Globus pallidus (tissue), 1 donor: ENCODE measurements around the gene UVRAG.

Experiments
- DNase-seq: peaks from one replicate; pipeline ENCODE4 v3.0.0-alpha.2; 2015; ENCODE audit warnings: low spot score

Gene UVRAG

GRCh38 chr11:76169473-76169896 lies 354.5 kb downstream of the UVRAG start:
- DNase-seq: no peak

DNA sequence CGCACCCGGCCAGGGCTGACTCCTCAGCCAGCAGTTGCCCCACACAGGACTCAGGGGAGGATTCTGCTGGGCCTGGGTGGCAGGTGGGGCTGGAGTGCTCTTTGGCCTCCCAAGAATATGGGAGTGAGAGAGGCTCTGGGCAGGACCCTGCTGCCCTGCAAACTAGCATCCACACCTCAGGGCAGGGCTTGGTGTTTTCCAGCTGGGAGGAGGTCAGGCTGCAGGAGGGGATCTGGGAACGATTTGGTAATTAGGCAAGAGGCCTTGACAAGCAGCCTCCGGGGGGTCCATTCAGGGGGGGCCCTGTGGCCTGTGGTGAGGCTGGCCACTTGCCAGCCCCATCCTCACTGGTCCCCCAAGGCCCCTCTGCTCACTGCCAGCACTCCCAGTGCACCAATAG lies 355.5 kb downstream of the UVRAG start:
- no peak for DNase-seq

GRCh38 chr11:76172583-76172982 lies 357.6 kb downstream of the UVRAG start:
- DNase-seq: no peak

GRCh38 chr11:76173663-76174062 lies 358.7 kb downstream of the UVRAG start:
- DNase-seq: no peak

DNA sequence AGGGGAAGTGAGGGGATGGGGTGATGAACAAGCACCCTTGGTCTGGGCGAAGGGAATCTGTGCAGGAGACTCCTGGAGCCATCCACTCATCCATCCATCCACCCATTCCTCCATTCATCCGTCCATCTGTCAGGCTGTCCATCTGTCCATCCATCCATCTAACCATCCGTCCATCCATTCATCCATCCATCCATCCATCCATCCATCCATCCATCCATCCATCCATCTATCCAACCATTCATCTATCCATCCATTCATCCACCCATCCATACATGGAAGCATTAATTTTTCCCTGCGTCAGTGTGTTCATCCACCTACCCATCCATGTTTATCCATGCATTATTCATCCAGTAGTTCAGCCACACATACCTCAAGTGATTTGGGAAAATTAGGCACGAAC lies 359.3 kb downstream of the UVRAG start:
- no peak for DNase-seq

GRCh38 chr11:76175783-76176182 lies 360.8 kb downstream of the UVRAG start:
- DNase-seq: no peak

- no peak for DNase-seq
Measured at GRCh38 chr11:76176463-76176862, 361.5 kb downstream of the UVRAG start.

DNA sequence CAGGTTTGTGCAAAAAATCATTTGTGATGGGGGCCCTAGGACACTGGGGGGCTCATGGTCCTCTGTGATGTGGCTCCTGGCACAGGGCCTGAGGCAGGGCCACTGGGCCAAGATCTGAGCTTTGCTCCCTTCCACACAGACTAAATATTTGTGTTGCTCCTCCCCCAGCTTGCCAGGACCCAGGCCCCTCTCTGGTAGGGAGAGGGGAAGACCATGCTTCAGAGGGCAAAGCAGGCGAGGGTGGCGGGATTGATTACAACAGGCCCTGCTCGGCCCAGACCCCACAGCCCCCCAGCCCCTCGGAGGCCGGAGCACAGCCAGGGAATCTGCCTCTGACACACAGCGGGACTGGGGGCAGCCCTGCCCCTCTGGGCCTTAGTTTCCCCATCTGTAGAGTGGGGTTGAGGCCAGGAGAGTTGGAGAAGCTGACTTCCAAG lies 362.3 kb downstream of the UVRAG start:
- no peak for DNase-seq

DNA sequence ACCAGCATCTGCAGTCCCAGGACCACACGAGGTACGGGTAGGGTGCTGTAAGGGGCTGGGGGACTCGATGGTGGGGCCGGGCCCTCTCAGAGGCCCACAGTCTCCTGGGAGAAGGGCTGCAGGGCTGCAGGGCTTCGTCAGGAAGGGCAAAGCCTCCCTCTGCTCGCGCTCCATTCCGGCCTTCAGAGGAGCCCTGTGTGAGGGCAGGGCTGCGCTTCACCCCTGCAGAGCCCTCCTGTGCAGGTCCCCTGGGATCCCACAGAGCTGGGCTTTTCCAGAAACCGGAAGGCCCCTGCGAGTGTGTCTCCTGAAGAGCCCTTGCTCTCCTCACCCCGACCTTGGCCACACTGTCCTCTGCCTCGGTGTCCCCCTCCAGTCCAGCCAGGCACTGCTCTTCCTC lies 364.1 kb downstream of the UVRAG start:
- no peak for DNase-seq

- DNase-seq: no peak
Measured at GRCh38 chr11:76181371-76181770, 366.4 kb downstream of the UVRAG start.

GRCh38 chr11:76184551-76184993 lies 369.6 kb downstream of the UVRAG start:
- DNase-seq: no peak

GRCh38 chr11:76185511-76185910 lies 370.5 kb downstream of the UVRAG start:
- DNase-seq: no peak

GRCh38 chr11:76185931-76186401 lies 371.0 kb downstream of the UVRAG start:
- DNase-seq: no peak

- DNase-seq: no peak
Measured at GRCh38 chr11:76186776-76187279, 371.8 kb downstream of the UVRAG start.

GRCh38 chr11:76188873-76189272 lies 373.9 kb downstream of the UVRAG start:
- no peak for DNase-seq

- DNase-seq: no peak
Measured at GRCh38 chr11:76189682-76190081, 374.7 kb downstream of the UVRAG start.

DNA sequence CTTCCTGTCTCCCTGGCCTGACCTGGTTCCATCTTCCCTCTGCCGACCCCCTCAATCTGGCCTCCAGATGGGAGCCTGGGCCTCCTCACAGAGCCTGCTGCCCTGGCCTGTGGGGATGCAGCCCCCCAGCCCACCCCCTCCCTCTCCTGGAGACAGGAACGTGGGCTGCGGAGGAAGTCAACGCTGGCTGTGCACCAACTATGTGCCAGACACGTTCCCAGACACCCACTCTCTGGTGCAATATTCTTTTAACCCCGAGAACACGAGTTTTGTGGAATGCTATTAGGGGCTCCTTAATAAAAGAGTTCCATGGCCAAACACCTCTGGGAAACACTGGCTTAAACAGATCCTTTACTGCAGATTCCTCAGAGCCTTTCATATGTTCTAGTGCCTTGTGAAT lies 375.4 kb downstream of the UVRAG start:
- no peak for DNase-seq
